CD4-positive, alpha-beta T cell treated with Interleukin-4 for 1 hour (primary cell): Measurements from ENCODE around the gene SFTPD.
"Not testable (repeated sequence)": the region's sequence is repeated elsewhere in the genome, so short reads cannot be mapped to it uniquely, and the experiment has no call there.

ENCODE experiments used
- DNase-seq, 2 donors: peaks; one replicate each; pipeline ENCODE4 v3.0.0-alpha.2; 2020 to 2022

SFTPD gene

GRCh38 chr10:79948976-79949722 lies at the start of gene SFTPD:
SFTPD (minus strand) TSS chr10:79949105; CDS start chr10:79946659, 2,446 bp downstream.
- DNase-seq = no peak

GRCh38 chr10:79995979-79996634 lies 47.2 kb upstream of the SFTPD start:
- no peak for DNase-seq

- DNase-seq = no peak
Measured at GRCh38 chr10:79994556-79994955, 45.7 kb upstream of the SFTPD start.

GRCh38 chr10:79988199-79988598 lies 39.3 kb upstream of the SFTPD start:
- not testable (repeated sequence) for DNase-seq

- not testable (repeated sequence) for DNase-seq
Measured at GRCh38 chr10:79986661-79987060, 37.8 kb upstream of the SFTPD start.

GRCh38 chr10:79985481-79986072 lies 36.7 kb upstream of the SFTPD start:
- no peak for DNase-seq

GRCh38 chr10:79984851-79985250 lies 35.9 kb upstream of the SFTPD start:
- DNase-seq = no peak

GRCh38 chr10:79983286-79983909 lies 34.5 kb upstream of the SFTPD start:
- no peak for DNase-seq

- no peak for DNase-seq
Measured at GRCh38 chr10:79982861-79983260, 34.0 kb upstream of the SFTPD start.

- DNase-seq = no peak
Measured at GRCh38 chr10:79982362-79982800, 33.5 kb upstream of the SFTPD start.

- no peak for DNase-seq
Measured at GRCh38 chr10:79981450-79982361, 32.8 kb upstream of the SFTPD start.

GRCh38 chr10:79980711-79981110 lies 31.8 kb upstream of the SFTPD start:
- DNase-seq = no peak

GRCh38 chr10:79979976-79980687 lies 31.2 kb upstream of the SFTPD start:
- no peak for DNase-seq

- no peak for DNase-seq
Measured at GRCh38 chr10:79979310-79979975, 30.5 kb upstream of the SFTPD start.

GRCh38 chr10:79976999-79977398 lies 28.1 kb upstream of the SFTPD start:
- no peak for DNase-seq

- DNase-seq = no peak
Measured at GRCh38 chr10:79970062-79970461, 21.2 kb upstream of the SFTPD start.

GRCh38 chr10:79947787-79948424 lies 999 bp downstream of the SFTPD start:
- DNase-seq = no peak

GRCh38 chr10:79947083-79947415 lies 1.9 kb downstream of the SFTPD start:
- no peak for DNase-seq

- DNase-seq = no peak
Measured at GRCh38 chr10:79946271-79947082, 2.4 kb downstream of the SFTPD start.
